Measurements from ENCODE around the gene ACSL1. TPM values are rescaled to one million over a fixed set of nuclear protein-coding genes. Genes with fewer than 3 reads are reported as not detected.

Gene ACSL1
- total and polyA plus RNA-seq, 2 of the 8 experiments (the other 6 are each of a cell fraction or from before 2014, with no cell fraction given) = 2.3 to 8.7 TPM

DNA sequence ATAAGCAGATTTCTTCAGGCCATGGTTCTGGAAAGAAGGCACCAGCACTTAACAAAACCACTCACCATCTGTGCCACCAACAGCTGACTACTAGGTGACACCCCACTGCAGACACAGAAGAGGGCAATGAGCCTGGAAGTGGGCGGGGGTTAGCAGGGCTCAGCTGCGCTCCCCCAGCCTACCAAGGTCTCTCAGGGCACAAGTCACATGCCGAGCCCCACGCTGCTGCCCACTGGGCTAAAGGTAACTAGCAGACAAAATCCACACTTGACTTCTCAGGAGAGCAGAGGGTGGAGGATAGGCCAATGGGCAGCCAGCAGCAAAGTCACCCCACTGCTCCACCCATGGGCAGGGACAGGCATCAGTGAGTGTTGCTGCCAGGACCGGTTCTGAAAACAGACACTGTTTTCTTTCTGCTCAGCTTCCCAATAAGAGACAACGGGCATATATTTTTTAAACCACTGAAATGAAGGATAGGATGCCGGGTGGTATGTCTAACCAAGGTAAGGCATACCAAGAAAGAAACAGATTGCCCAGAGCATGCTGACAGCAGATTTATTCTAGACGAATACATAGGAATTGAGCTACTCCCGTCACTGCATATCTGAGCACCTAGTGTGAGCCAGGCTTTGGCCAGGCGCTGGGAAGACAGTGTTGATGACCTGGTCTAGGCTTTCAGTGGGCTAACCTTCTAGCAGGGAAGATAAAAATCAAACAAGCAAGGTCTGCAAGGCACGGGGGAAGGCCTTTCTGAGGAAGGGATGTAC lies 20.1 kb downstream of the ACSL1 start:
- H3K36me3 ChIP-seq (ENCODE audit: control insufficient read depth in 2 of 4, insufficient read depth in 4 of 4, low read length in 3 of 4) = no peaks in the 10 kb centered on the region
- FAIRE-seq = no peak
- no peak overlapping the region for H3K4me2 ChIP-seq (ENCODE audit: insufficient read depth in 1 of 2, low read depth in 2 of 2, low read length in 2 of 2)
- H3K4me3 ChIP-seq (ENCODE audit: extremely low read depth in 1 of 4, insufficient read depth in 2 of 4, low read depth in 3 of 4, low read length in 4 of 4) = no peak overlapping the region
- H3K79me1 ChIP-seq (ENCODE audit: low read depth, low read length) = no peaks in the 10 kb centered on the region
- no peaks in the 10 kb centered on the region for H4K20me1 ChIP-seq (replicated peaks in 1 of 2; ENCODE audit: control insufficient read depth in 1 of 2, insufficient read depth in 2 of 2, low read length in 2 of 2)
- H3K9me3 ChIP-seq (ENCODE audit: insufficient read depth in 2 of 2, low read depth in 1 of 2, low read length in 1 of 2) = no peaks in the 10 kb centered on the region
- peak overlapping the region; percentile 13; the same call in 1 of the 2 replicates for H2BK20ac ChIP-seq (ENCODE audit: low read length)
- H3K27ac ChIP-seq (ENCODE audit: low read depth, low read length) = no peak overlapping the region
- no peak overlapping the region; the same call in 1 of the 2 replicates for H2BK5ac ChIP-seq (ENCODE audit: low read depth, low read length)
- H3K23ac ChIP-seq (ENCODE audit: insufficient read length) = no peak overlapping the region
- POLR2A ChIA-PET (ENCODE audit: partially characterized antibody) = no interaction called here
- H4K91ac ChIP-seq (replicated peaks; ENCODE audit: insufficient read length, low read length) = no peak overlapping the region
- no peak overlapping the region for H3K9ac ChIP-seq (replicated peaks in 1 of 4; ENCODE audit: extremely low read depth in 1 of 4, low read depth in 3 of 4, low read length in 3 of 4)
- H2BK15ac ChIP-seq (ENCODE audit: low read length) = peak overlapping the region; percentile 83; the same call in 1 of the 2 replicates
- H3K14ac ChIP-seq (ENCODE audit: insufficient read length) = no peak overlapping the region
- H2BK120ac ChIP-seq (replicated peaks; ENCODE audit: low read depth, low read length) = no peak overlapping the region
- H3K4me1 ChIP-seq (replicated peaks in 1 of 4; ENCODE audit: control insufficient read depth in 3 of 4, insufficient read depth in 4 of 4, low read length in 3 of 4) = peaks cover 6 to 17% (median 11%) of the 10 kb centered on the region in 4 experiments
- H3K27me3 ChIP-seq (replicated peaks in 1 of 4; ENCODE audit: control insufficient read depth in 3 of 4, extremely low read depth in 1 of 4, insufficient read depth in 3 of 4, low read length in 3 of 4) = peaks cover 0 to 6% (median 2%) of the 10 kb centered on the region in 4 experiments; a peak in 3 of 7 replicates
- CTCF ChIA-PET (ENCODE audit: partially characterized antibody) = interaction anchor here (1.2 kb wide), 1 partner anchor 10 kb away, joined by 5 read pairs; no protein-coding TSS in a partner anchor
- no peak for DNase-seq (ENCODE audit: low read depth in 1 of 2, low spot score in 2 of 2)
- H3K23me2 ChIP-seq (ENCODE audit: low read depth, low read length) = no peaks in the 10 kb centered on the region
- H3K18ac ChIP-seq (ENCODE audit: extremely low read depth, low read length) = peak overlapping the region; percentile 25; the same call in 1 of the 2 replicates
- H4K5ac ChIP-seq (ENCODE audit: insufficient read length, low read depth, low read length) = no peak overlapping the region
- H2AFZ ChIP-seq (ENCODE audit: low read length) = 0 out of 2 replicates have a peak overlapping the region, but pooled peaks have one; percentile 27
- H3K79me2 ChIP-seq (ENCODE audit: control insufficient read depth in 1 of 2, insufficient read depth in 2 of 2, low read length in 2 of 2) = no peaks in the 10 kb centered on the region
- 81% methylated on average over 11 of the region's 11 CpGs; no CpG with 5 or more reads in 1 of the 2 experiments for WGBS, 2 experiments (ENCODE audit: extremely low coverage in 1 of 2, insufficient coverage in 1 of 2, insufficient read length in 1 of 2, insufficient replicate concordance in 2 of 2, low coverage in 1 of 2, low lambda C conversion rate in 2 of 2, missing lambda C conversion rate in 1 of 2)
- no peak overlapping the region for H4K8ac ChIP-seq (ENCODE audit: extremely low read depth, insufficient read depth, low read length)
- no peak overlapping the region for H3K4ac ChIP-seq (replicated peaks; ENCODE audit: insufficient read length, low read depth, low read length)
- peak overlapping the region; percentile 62; the same call in 1 of the 2 replicates for H2BK12ac ChIP-seq (ENCODE audit: low read depth, low read length)
- H2AK5ac ChIP-seq (ENCODE audit: low read depth, low read length) = no peak overlapping the region
- no peak overlapping the region for H3K56ac ChIP-seq (replicated peaks; ENCODE audit: insufficient read length, low read depth, low read length)
- TF ChIP-seq RFX5 (IDR thresholded peaks at IDR 0.05; ENCODE audit: borderline replicate concordance, low read depth, low read length) (no peak), GABPA (IDR thresholded peaks at IDR 0.05; ENCODE audit: borderline replicate concordance, insufficient read depth, low read length) (no peak), CBX5 (IDR thresholded peaks at IDR 0.05; ENCODE audit: low read depth, low read length) (no peak), CHD2 (IDR thresholded peaks at IDR 0.05; ENCODE audit: low read length) (no peak), PHF8 (conservative IDR thresholded peaks at IDR 0.05; ENCODE audit: low read depth, low read length) (no peak), TAF7 (optimal IDR thresholded peaks at IDR 0.05; ENCODE audit: borderline replicate concordance, low read depth, low read length) (no peak), BACH1 (IDR thresholded peaks at IDR 0.05; ENCODE audit: low read length) (no peak), BRCA1 (IDR thresholded peaks at IDR 0.05; ENCODE audit: low read depth, low read length) (no peak), BCL11A (IDR thresholded peaks at IDR 0.05; ENCODE audit: low read depth in 2 of 2, low read length in 2 of 2) (no peak), CREB1 (IDR thresholded peaks at IDR 0.05) (no peak)
- TF ChIP-seq, protein P1, sequence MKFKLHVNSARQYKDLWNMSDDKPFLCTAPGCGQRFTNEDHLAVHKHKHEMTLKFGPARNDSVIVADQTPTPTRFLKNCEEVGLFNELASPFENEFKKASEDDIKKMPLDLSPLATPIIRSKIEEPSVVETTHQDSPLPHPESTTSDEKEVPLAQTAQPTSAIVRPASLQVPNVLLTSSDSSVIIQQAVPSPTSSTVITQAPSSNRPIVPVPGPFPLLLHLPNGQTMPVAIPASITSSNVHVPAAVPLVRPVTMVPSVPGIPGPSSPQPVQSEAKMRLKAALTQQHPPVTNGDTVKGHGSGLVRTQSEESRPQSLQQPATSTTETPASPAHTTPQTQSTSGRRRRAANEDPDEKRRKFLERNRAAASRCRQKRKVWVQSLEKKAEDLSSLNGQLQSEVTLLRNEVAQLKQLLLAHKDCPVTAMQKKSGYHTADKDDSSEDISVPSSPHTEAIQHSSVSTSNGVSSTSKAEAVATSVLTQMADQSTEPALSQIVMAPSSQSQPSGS (IDR thresholded peaks at IDR 0.05; ENCODE audit: low read length) = no peak

Data from H1 (cell line).